H1 (cell line): ENCODE results near the gene KRT5. TPM values are rescaled to one million over a fixed set of nuclear protein-coding genes. Genes with fewer than 3 reads are reported as not detected.

Source experiments
- CTCF ChIA-PET: fragments of 300-600 bp; sonication (Branson Sonifier 250); formaldehyde crosslinking; loops from one replicate; lab custom pipeline; 2021; ENCODE audit not compliant: partially characterized antibody; lab: Charles Lee
- POLR2A ChIA-PET: fragments of 300-600 bp; sonication (Branson Sonifier 250); formaldehyde crosslinking; loops from one replicate; lab custom pipeline; 2021; ENCODE audit warnings: inconsistent platforms; ENCODE audit not compliant: partially characterized antibody; lab: Charles Lee
- DNase-seq, 2 experiments: peaks; one replicate each; pipeline versions ENCODE4 v3.0.0 to v3.0.0-alpha.2; 2010 to 2022; ENCODE audit warnings: low spot score in 2 of 2, low read depth in 1 of 2, mixed read lengths in 1 of 2
- FAIRE-seq: peaks from 2 replicates; lab custom pipeline; 2011; peaks lifted over from hg19 to GRCh38; lab: Jason Lieb, UNC
- H2AFZ ChIP-seq: 2 replicates; pipeline ENCODE4 v1.8.1; 2012; ENCODE audit warnings: low read length, inconsistent platforms
- H2AK5ac ChIP-seq: 2 replicates; pipeline ENCODE4 v1.6.1; 2013; ENCODE audit warnings: low read depth, low read length
- H2BK120ac ChIP-seq: replicated peaks from 2 replicates; pipeline ENCODE3; 2013; ENCODE audit warnings: low read depth, low read length, inconsistent platforms
- H2BK12ac ChIP-seq: 2 replicates; pipeline ENCODE4 v1.6.1; 2013; ENCODE audit warnings: low read depth, low read length
- H2BK15ac ChIP-seq: 2 replicates; pipeline ENCODE4 v1.6.1; 2013; ENCODE audit warnings: low read length
- H2BK20ac ChIP-seq: 2 replicates; pipeline ENCODE4 v1.6.1; 2013; ENCODE audit warnings: low read length
- H2BK5ac ChIP-seq: 2 replicates; pipeline ENCODE4 v1.6.1; 2013; ENCODE audit warnings: low read depth, low read length
- H3K14ac ChIP-seq: 2 replicates; pipeline ENCODE4 v1.6.1; 2013; ENCODE audit warnings: inconsistent platforms; ENCODE audit not compliant: insufficient read length
- H3K18ac ChIP-seq: 2 replicates; pipeline ENCODE4 v1.6.1; 2013; ENCODE audit warnings: low read length; ENCODE audit errors: extremely low read depth
- H3K23ac ChIP-seq: 2 replicates; pipeline ENCODE4 v1.6.1; 2013; ENCODE audit warnings: inconsistent platforms; ENCODE audit not compliant: insufficient read length
- H3K23me2 ChIP-seq: 2 replicates; pipeline ENCODE4 v1.6.1; 2013; ENCODE audit warnings: low read depth, low read length
- H3K27ac ChIP-seq: 2 replicates; pipeline ENCODE4 v1.6.1; 2011; ENCODE audit warnings: low read depth, low read length, inconsistent platforms
- H3K27me3 ChIP-seq, 4 experiments: replicated peaks in 1 of 4; 1 replicate in 1 of 4; 2 replicates in 3 of 4; pipeline versions ENCODE4 v1.6.1 to v1.8.1; 2011 to 2013; ENCODE audit warnings: low read length in 3 of 4, mild to moderate bottlenecking in 3 of 4, inconsistent platforms in 2 of 4, mixed read lengths in 2 of 4, moderate library complexity in 1 of 4; ENCODE audit not compliant: control insufficient read depth in 3 of 4, insufficient read depth in 3 of 4; ENCODE audit errors: extremely low read depth in 1 of 4
- H3K36me3 ChIP-seq, 4 experiments: 2 replicates each; pipeline versions ENCODE4 v1.6.1 to v1.8.1; 2011 to 2013; ENCODE audit warnings: mild to moderate bottlenecking in 4 of 4, low read length in 3 of 4, moderate library complexity in 2 of 4, control low read depth in 1 of 4, inconsistent platforms in 1 of 4; ENCODE audit not compliant: insufficient read depth in 4 of 4, control insufficient read depth in 2 of 4
- H3K4ac ChIP-seq: replicated peaks from 2 replicates; pipeline ENCODE3; 2013; ENCODE audit warnings: low read length, low read depth, mixed read lengths, inconsistent platforms; ENCODE audit not compliant: insufficient read length
- H3K4me1 ChIP-seq, 4 experiments: replicated peaks in 1 of 4; 1 replicate in 1 of 4; 2 replicates in 3 of 4; pipeline versions ENCODE4 v1.6.1 to v1.8.1; 2011 to 2013; ENCODE audit warnings: low read length in 3 of 4, inconsistent platforms in 2 of 4, mixed read lengths in 1 of 4; ENCODE audit not compliant: insufficient read depth in 4 of 4, control insufficient read depth in 3 of 4
- H3K4me2 ChIP-seq, 2 experiments: 2 replicates each; pipeline versions ENCODE4 v1.6.1 to v1.8.1; 2011 to 2013; ENCODE audit warnings: low read depth in 2 of 2, low read length in 2 of 2, control low read depth in 1 of 2, inconsistent platforms in 1 of 2, mild to moderate bottlenecking in 1 of 2; ENCODE audit not compliant: insufficient read depth in 1 of 2
- H3K4me3 ChIP-seq, 4 experiments: fragments of 200-600, 300-600 bp in 1 of 4; sonication (generic), shearing (Covaris generic), sonication (Bioruptor Twin) in 1 of 4; 2 replicates each; pipeline versions ENCODE4 v1.5.1 to v1.8.1; 2011 to 2016; ENCODE audit warnings: low read length in 4 of 4, low read depth in 3 of 4, control low read depth in 2 of 4, inconsistent platforms in 2 of 4, mild to moderate bottlenecking in 2 of 4, mixed read lengths in 1 of 4, moderate library complexity in 1 of 4; ENCODE audit not compliant: insufficient read depth in 2 of 4; ENCODE audit errors: extremely low read depth in 1 of 4
- H3K56ac ChIP-seq: replicated peaks from 2 replicates; pipeline ENCODE3; 2013; ENCODE audit warnings: low read depth, mild to moderate bottlenecking, mixed read lengths, low read length, inconsistent platforms; ENCODE audit not compliant: insufficient read length
- H3K79me1 ChIP-seq: 2 replicates; pipeline ENCODE4 v1.6.1; 2013; ENCODE audit warnings: low read depth, low read length, control low read depth
- H3K79me2 ChIP-seq, 2 experiments: 2 replicates each; pipeline versions ENCODE4 v1.6.1 to v1.8.1; 2012 to 2013; ENCODE audit warnings: low read length in 2 of 2, mild to moderate bottlenecking in 2 of 2, inconsistent platforms in 1 of 2; ENCODE audit not compliant: insufficient read depth in 2 of 2, control insufficient read depth in 1 of 2
- H3K9ac ChIP-seq, 4 experiments: replicated peaks in 1 of 4; 1 replicate in 1 of 4; 2 replicates in 3 of 4; pipeline versions ENCODE4 v1.6.1 to v1.8.1; 2011 to 2013; ENCODE audit warnings: low read depth in 3 of 4, low read length in 3 of 4, control low read depth in 2 of 4, mild to moderate bottlenecking in 2 of 4, moderate library complexity in 2 of 4, inconsistent platforms in 1 of 4; ENCODE audit errors: extremely low read depth in 1 of 4
- H3K9me3 ChIP-seq, 2 experiments: 2 replicates each; pipeline versions ENCODE4 v1.6.1 to v1.8.1; 2012 to 2013; ENCODE audit warnings: mild to moderate bottlenecking in 2 of 2, moderate library complexity in 2 of 2, control low read depth in 1 of 2, inconsistent platforms in 1 of 2, low read depth in 1 of 2, low read length in 1 of 2, mixed read lengths in 1 of 2; ENCODE audit not compliant: insufficient read depth in 2 of 2
- H4K20me1 ChIP-seq, 2 experiments: replicated peaks in 1 of 2; 2 replicates each; pipeline versions ENCODE3 to v1.8.1; 2011 to 2013; ENCODE audit warnings: inconsistent platforms in 2 of 2, low read length in 2 of 2, mild to moderate bottlenecking in 1 of 2; ENCODE audit not compliant: insufficient read depth in 2 of 2, control insufficient read depth in 1 of 2
- H4K5ac ChIP-seq: 2 replicates; pipeline ENCODE4 v1.6.1; 2013; ENCODE audit warnings: low read length, low read depth, mixed read lengths, inconsistent platforms; ENCODE audit not compliant: insufficient read length
- H4K8ac ChIP-seq: 2 replicates; pipeline ENCODE4 v1.8.0; 2013; ENCODE audit warnings: mild to moderate bottlenecking, moderate library complexity, low read length, inconsistent platforms; ENCODE audit not compliant: insufficient read depth; ENCODE audit errors: extremely low read depth
- H4K91ac ChIP-seq: replicated peaks from 2 replicates; pipeline ENCODE3; 2013; ENCODE audit warnings: low read length, mixed read lengths, inconsistent platforms; ENCODE audit not compliant: insufficient read length
- ASH2L ChIP-seq: fragments of 200-600, 300-600 bp; sonication (generic); IDR thresholded peaks from one replicate; pipeline ENCODE4 v1.7.1; 2017; ENCODE audit warnings: low read length
- BRCA1 ChIP-seq: IDR thresholded peaks from 2 replicates; pipeline ENCODE4 v1.6.1; 2012; ENCODE audit warnings: low read depth, low read length, improper control_type of control experiment
- CEBPB ChIP-seq: IDR thresholded peaks from 2 replicates; pipeline ENCODE4 v1.6.1; 2012; ENCODE audit warnings: low read depth, low read length
- GTF2F1 ChIP-seq: IDR thresholded peaks from 2 replicates; pipeline ENCODE4 v1.6.1; 2012; ENCODE audit warnings: low read depth, low read length, improper control_type of control experiment, borderline replicate concordance
- JUND ChIP-seq: IDR thresholded peaks from 2 replicates; pipeline ENCODE4 v1.6.1; 2011; ENCODE audit warnings: mild to moderate bottlenecking, improper control_type of control experiment, low read length
- RAD21 ChIP-seq, 2 experiments: IDR thresholded peaks in 1 of 2; conservative IDR thresholded peaks in 1 of 2; 2 replicates each; pipeline ENCODE4 v1.6.1; 2011; ENCODE audit warnings: low read depth in 2 of 2, low read length in 2 of 2, improper control_type of control experiment in 1 of 2, inconsistent platforms in 1 of 2, mild to moderate bottlenecking in 1 of 2, moderate library complexity in 1 of 2
- RBBP5 ChIP-seq: IDR thresholded peaks from 2 replicates; pipeline ENCODE4 v1.7.1; 2012; ENCODE audit warnings: low read depth, mild to moderate bottlenecking, inconsistent platforms, low read length, moderate library complexity, borderline replicate concordance
- RFX5 ChIP-seq: IDR thresholded peaks from 2 replicates; pipeline ENCODE4 v1.6.1; 2011; ENCODE audit warnings: low read depth, low read length, improper control_type of control experiment, borderline replicate concordance
- RNF2 ChIP-seq: fragments of 200-900, 300-1000 bp; sonication (generic); IDR thresholded peaks from 2 replicates; pipeline ENCODE4 v1.7.1; 2016; ENCODE audit warnings: borderline replicate concordance, low read depth, mild to moderate bottlenecking, antibody characterized with exemption, low read length; ENCODE audit not compliant: poor library complexity, severe bottlenecking; ENCODE audit errors: missing control alignments
- SAP30 ChIP-seq: fragments of 300-600 bp; sonication (generic); IDR thresholded peaks from 2 replicates; pipeline ENCODE4 v1.7.1; 2012; ENCODE audit warnings: low read length, moderate library complexity, mild to moderate bottlenecking, inconsistent platforms; ENCODE audit not compliant: insufficient read depth, insufficient replicate concordance
- SP2 ChIP-seq: IDR thresholded peaks from 2 replicates; pipeline ENCODE4 v1.6.1; 2012; ENCODE audit warnings: mild to moderate bottlenecking, low read length, inconsistent platforms
- TAF7 ChIP-seq: optimal IDR thresholded peaks from 2 replicates; pipeline ENCODE3; 2011; ENCODE audit warnings: low read depth, mild to moderate bottlenecking, inconsistent platforms, low read length, moderate library complexity, borderline replicate concordance
- TCF12 ChIP-seq: IDR thresholded peaks from 2 replicates; pipeline ENCODE4 v1.6.1; 2011; ENCODE audit warnings: low read depth, mild to moderate bottlenecking, low read length
- polyA plus RNA-seq, 7 experiments: library from polyadenylated mRNA; depleted of rRNA in 3 of 7; stranded (reverse) in 5 of 7; unstranded in 2 of 7; fragments of >200 nt in 5 of 7; fragments of 200-250 nt in 2 of 7; gene quantifications; 1 replicate in 5 of 7; 2 replicates in 1 of 7; 4 replicates in 1 of 7; pipeline versions ENCODE4 v1.2.1 to v1.2.3, GENCODE V29; 2011 to 2013; ENCODE audit warnings: missing spikeins in 2 of 7, mixed read lengths in 2 of 7
- total RNA-seq: library from RNA; stranded (reverse); fragmentation: NEBNext Ultra II Directional; extraction: Animal tissue kit (Norgen Biotek cat#: 25700); gene quantifications from 2 replicates; pipeline ENCODE4 v1.2.1, GENCODE V29; 2021
- TF ChIP-seq, protein P1 (sequence below): IDR thresholded peaks from 2 replicates; pipeline ENCODE4 v1.6.1; 2011; ENCODE audit warnings: low read length, improper control_type of control experiment

The KRT5 gene
- total and polyA plus RNA-seq, 2 of the 8 experiments (the other 6 are each of a cell fraction or from before 2014, with no cell fraction given): 0.18 TPM; not detected in 1

DNA sequence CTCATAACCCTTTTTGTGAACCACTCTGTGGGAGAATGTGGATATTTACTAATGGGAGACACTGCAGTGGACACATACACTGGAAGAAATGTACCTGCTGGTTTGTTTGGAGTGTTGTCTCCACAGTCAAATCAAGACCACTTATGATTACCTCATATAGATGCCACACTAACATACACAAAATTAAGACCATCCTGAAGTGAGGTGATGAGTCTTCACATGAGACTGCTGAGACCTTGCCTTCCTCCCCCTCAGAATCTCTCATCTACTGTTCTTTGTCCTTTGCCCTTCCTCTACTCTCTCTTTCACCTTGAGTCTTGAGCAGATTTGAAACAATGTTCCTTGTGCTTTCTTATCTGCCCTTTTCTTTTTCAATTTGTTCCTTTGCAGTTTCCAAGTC is 31.5 kb downstream of the KRT5 start:
- Histone ChIP-seq H3K14ac (no peak overlapping the region), H2BK5ac (no peak overlapping the region), H3K4ac (no peak overlapping the region), H3K23me2 (no peaks in the 10 kb centered on the region), H3K36me3 (no peaks in the 10 kb centered on the region), H3K4me1 (no peaks in the 10 kb centered on the region), H4K8ac (no peak overlapping the region), H4K20me1 (no peaks in the 10 kb centered on the region), H3K9ac (no peak overlapping the region), H2BK20ac (no peak overlapping the region), H4K91ac (no peak overlapping the region), H3K9me3 (no peaks in the 10 kb centered on the region), H2BK12ac (no peak overlapping the region), H3K27me3 (no peaks in the 10 kb centered on the region), H3K27ac (no peak overlapping the region), H3K79me1 (no peaks in the 10 kb centered on the region), H4K5ac (no peak overlapping the region), H3K79me2 (no peaks in the 10 kb centered on the region), H2BK15ac (no peak overlapping the region), H3K23ac (no peak overlapping the region), H2AK5ac (no peak overlapping the region), H2BK120ac (no peak overlapping the region), H3K4me2 (no peak overlapping the region), H2AFZ (no peak overlapping the region), H3K18ac (no peak overlapping the region), H3K56ac (no peak overlapping the region), H3K4me3 (no peak overlapping the region)
- CTCF ChIA-PET: no interaction called here
- POLR2A ChIA-PET: no interaction called here
- DNase-seq: no peak
- TF ChIP-seq JUND (no peak), TCF12 (no peak), TAF7 (no peak), ASH2L (no peak), CEBPB (no peak), RFX5 (no peak), SAP30 (no peak), GTF2F1 (no peak), SP2 (no peak), RAD21 (IDR thresholded peaks at IDR 0.05 in 1 of 2, conservative IDR thresholded peaks at IDR 0.05 in 1 of 2; ENCODE audit: low read depth in 2 of 2, low read length in 2 of 2) (no peak), BRCA1 (no peak), RNF2 (no peak), RBBP5 (no peak)
- TF ChIP-seq, protein P1, sequence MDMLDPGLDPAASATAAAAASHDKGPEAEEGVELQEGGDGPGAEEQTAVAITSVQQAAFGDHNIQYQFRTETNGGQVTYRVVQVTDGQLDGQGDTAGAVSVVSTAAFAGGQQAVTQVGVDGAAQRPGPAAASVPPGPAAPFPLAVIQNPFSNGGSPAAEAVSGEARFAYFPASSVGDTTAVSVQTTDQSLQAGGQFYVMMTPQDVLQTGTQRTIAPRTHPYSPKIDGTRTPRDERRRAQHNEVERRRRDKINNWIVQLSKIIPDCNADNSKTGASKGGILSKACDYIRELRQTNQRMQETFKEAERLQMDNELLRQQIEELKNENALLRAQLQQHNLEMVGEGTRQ: no peak
- FAIRE-seq: no peak
